ENCODE measurements around the gene NELFE.

NELFE gene

DNA sequence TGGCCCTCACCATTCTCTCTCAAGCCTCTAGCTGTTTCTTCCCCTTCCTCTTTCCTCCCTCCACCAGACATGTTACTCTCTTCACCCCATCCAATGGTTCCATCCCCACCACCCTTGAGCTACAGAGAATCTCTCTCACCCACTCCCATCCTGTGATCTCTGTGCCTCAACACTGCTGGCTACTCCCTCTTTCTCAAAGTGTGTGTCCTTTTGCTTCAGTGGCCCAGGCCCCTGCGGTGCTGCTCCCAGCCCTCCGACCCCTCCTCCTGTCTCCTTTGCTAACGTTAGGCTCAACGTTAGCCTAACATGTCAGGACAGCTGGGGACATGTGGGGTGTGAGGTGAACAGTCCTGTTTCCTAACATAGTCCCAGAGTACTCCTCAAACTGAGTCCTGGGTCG is 5.9 kb downstream of the NELFE start:
- H3K4me3 Mint-ChIP-seq, result no peak overlapping the region
- H3K4me1 Mint-ChIP-seq, result peaks cover 15% of the 10 kb centered on the region
- DNase-seq, result no peak
- TF ChIP-seq, protein P1, sequence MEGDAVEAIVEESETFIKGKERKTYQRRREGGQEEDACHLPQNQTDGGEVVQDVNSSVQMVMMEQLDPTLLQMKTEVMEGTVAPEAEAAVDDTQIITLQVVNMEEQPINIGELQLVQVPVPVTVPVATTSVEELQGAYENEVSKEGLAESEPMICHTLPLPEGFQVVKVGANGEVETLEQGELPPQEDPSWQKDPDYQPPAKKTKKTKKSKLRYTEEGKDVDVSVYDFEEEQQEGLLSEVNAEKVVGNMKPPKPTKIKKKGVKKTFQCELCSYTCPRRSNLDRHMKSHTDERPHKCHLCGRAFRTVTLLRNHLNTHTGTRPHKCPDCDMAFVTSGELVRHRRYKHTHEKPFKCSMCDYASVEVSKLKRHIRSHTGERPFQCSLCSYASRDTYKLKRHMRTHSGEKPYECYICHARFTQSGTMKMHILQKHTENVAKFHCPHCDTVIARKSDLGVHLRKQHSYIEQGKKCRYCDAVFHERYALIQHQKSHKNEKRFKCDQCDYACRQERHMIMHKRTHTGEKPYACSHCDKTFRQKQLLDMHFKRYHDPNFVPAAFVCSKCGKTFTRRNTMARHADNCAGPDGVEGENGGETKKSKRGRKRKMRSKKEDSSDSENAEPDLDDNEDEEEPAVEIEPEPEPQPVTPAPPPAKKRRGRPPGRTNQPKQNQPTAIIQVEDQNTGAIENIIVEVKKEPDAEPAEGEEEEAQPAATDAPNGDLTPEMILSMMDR (IDR thresholded peaks at IDR 0.05), result no peak
- H3K9me3 Mint-ChIP-seq, result no peaks in the 10 kb centered on the region
- peaks cover 3% of the 10 kb centered on the region for H3K27me3 Mint-ChIP-seq (ENCODE audit: low read depth, poor library complexity)
- peaks cover 46% of the 10 kb centered on the region for H3K36me3 Mint-ChIP-seq (ENCODE audit: low read depth)
- peak overlapping the region; percentile 24 for H3K27ac Mint-ChIP-seq

DNA sequence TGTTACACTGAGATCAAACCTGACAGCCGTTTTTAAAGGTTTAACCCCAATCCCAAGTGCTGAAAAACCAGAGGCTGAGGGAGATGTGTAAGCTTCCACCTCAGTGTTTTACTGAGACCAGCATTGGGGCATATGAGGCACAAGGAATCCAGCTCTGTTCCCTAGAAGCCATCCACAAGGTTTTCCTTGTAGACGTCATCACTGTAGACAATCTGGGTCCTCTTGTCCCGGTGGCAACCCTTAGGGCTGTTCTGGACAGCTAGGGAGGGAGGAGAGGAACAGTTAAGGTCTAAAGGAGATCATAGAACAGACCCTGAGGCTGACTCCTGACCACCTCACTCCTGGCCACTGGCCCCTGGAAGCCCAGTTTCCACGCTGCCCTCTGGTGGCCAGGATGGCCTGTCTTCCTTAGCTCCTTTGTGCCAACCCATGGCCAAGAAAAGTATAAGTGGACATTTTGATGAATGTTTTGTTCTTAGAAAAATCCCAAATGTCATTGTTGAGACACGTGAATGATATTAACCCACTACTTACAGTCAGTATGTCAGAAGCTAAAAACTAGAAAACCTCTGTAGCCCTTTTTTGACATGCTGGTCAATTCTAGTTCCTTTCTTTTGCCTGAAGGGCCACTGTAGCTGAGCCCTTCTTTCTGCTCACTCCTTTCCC is 6.5 kb downstream of the NELFE start:
- H3K4me3 Mint-ChIP-seq, result no peak overlapping the region
- peak; percentile 74 for DNase-seq
- peaks cover 3% of the 10 kb centered on the region for H3K27me3 Mint-ChIP-seq (ENCODE audit: low read depth, poor library complexity)
- H3K4me1 Mint-ChIP-seq, result peaks cover 14% of the 10 kb centered on the region
- TF ChIP-seq, protein P1 (IDR thresholded peaks at IDR 0.05), result peak; percentile 69
- peak overlapping the region; percentile 24 for H3K27ac Mint-ChIP-seq
- H3K9me3 Mint-ChIP-seq, result no peaks in the 10 kb centered on the region
- H3K36me3 Mint-ChIP-seq (ENCODE audit: low read depth), result peaks cover 44% of the 10 kb centered on the region

DNA sequence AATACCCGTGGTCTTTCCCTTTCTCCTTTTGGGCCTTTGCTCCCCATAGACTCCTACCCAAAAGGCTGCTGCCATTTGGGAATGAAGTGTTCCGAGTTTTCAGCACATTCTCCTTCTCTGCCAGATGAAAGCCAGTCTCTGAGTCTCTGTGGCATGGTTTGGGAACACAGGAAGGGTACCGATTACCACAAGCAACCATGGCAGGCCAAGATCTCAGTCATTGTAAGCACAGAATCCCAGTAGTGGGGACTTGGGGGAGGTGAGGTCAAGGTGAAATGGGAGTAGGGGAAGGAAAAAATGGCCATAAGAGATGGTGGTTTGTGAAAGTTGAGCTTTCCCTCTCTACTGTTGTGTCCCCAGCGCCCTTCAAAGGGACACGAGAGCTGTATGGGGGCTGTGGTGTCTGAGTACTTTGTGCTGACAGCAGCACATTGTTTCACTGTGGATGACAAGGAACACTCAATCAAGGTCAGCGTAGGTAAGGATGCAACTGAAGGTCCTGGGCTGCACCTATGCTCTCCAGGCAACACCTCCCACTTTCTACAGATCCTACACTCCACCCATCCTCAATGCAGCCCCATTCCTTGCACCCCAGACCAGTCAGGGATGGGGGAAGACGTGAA is 8.7 kb downstream of the NELFE start:
- Mint-ChIP-seq H3K4me1 (peaks cover 18% of the 10 kb centered on the region), H3K36me3 (ENCODE audit: low read depth) (peaks cover 27% of the 10 kb centered on the region), H3K9me3 (no peaks in the 10 kb centered on the region), H3K27me3 (ENCODE audit: low read depth, poor library complexity) (peaks cover 9% of the 10 kb centered on the region), H3K27ac (peak overlapping the region; percentile 43), H3K4me3 (no peak overlapping the region)
- DNase-seq, result no peak
- TF ChIP-seq, protein P1 (IDR thresholded peaks at IDR 0.05), result no peak

DNA sequence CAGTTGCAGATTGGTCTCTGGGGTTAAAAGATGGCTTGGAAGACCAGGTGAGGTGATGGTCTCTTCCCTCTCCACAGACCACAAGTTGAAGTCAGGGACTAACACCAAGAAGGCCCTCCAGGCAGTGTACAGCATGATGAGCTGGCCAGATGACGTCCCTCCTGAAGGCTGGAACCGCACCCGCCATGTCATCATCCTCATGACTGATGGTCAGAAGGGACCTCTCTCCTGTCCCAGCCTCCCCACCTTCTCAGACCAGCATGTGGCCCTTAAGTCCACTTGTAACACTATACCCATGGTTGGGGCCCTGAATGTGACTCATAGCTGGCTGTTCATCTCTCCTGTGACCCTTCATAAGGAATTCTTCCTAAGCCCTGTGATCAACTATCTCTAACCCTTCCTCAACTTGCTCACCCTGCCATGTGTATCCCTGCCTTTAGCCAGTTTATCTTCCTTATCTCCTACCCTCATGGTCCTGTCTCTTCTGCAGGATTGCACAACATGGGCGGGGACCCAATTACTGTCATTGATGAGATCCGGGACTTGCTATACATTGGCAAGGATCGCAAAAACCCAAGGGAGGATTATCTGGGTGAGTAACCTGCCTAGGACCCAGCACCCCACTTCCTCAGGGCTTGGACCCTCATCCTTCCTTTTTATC is 9.9 kb downstream of the NELFE start:
- H3K4me1 Mint-ChIP-seq, result peaks cover 18% of the 10 kb centered on the region
- H3K4me3 Mint-ChIP-seq, result no peak overlapping the region
- peak overlapping the region; percentile 14 for H3K27ac Mint-ChIP-seq
- TF ChIP-seq, protein P1 (IDR thresholded peaks at IDR 0.05), result no peak
- peaks cover 9% of the 10 kb centered on the region for H3K27me3 Mint-ChIP-seq (ENCODE audit: low read depth, poor library complexity)
- DNase-seq, result no peak
- peaks cover 17% of the 10 kb centered on the region for H3K36me3 Mint-ChIP-seq (ENCODE audit: low read depth)
- H3K9me3 Mint-ChIP-seq, result no peaks in the 10 kb centered on the region

DNA sequence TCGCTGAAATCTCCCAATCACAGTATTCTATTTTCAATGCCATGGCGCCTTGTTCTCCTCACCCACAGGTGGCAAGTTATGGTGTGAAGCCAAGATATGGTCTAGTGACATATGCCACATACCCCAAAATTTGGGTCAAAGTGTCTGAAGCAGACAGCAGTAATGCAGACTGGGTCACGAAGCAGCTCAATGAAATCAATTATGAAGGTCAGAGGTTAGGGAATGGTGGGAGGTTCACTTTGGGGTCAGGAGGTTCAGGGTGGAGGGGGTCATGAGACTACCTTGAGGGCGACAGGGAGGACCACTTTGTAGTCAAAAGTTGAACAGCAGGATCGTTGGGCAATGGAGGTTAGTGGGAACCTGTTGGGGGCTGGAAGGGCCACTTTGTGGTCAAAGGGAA is 10.5 kb downstream of the NELFE start:
- no peaks in the 10 kb centered on the region for H3K9me3 Mint-ChIP-seq
- peaks cover 11% of the 10 kb centered on the region for H3K36me3 Mint-ChIP-seq (ENCODE audit: low read depth)
- H3K4me1 Mint-ChIP-seq, result peaks cover 18% of the 10 kb centered on the region
- H3K27ac Mint-ChIP-seq, result no peak overlapping the region
- peaks cover 9% of the 10 kb centered on the region for H3K27me3 Mint-ChIP-seq (ENCODE audit: low read depth, poor library complexity)
- DNase-seq, result no peak
- H3K4me3 Mint-ChIP-seq, result no peak overlapping the region
- TF ChIP-seq, protein P1 (IDR thresholded peaks at IDR 0.05), result no peak
